ENCODE measurements around the gene APELA. TPM values are rescaled to one million over a fixed set of nuclear protein-coding genes. Genes with fewer than 3 reads are reported as not detected.

APELA gene, protein sequence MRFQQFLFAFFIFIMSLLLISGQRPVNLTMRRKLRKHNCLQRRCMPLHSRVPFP
- polyA plus RNA-seq (2012; ENCODE audit: insufficient read depth, insufficient read length), result not detected

DNA sequence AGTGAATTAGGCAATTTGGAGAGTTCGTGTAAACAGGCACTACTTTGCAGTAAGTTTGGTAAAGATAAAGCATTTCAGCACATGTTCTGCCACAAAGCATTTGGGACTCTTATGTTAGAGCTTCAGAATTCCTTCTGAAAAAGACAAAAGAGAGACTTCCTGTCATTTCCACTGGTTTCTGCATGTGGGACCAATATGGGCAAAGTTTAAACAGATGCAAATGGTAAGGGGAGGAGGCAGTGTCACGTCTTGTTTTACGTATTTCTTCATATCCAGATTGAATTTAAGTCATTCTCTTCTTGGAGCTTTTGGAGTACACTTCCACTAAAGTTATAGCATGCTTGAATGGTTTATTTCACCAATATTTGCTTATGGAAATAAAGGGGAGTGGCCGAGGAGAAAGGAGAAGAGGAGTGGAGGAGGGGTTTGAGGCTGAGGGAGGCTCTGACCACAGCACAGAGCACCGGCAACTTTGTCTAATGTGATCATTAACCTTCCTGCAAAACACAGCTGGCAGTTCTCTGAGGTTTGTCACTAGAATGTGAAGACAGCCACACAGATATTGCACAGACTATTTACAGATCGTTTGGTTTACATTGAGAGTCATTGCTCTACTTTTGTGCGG lies at the start of gene APELA:
Gene APELA, plus strand, starts transcription at position 479 of the 625 bp plus-strand sequence. CDS start 154 bp downstream, outside the sequence.
- DNase-seq (ENCODE audit: low read depth, low spot score), result no peak
- H3K4me3 ChIP-seq (ENCODE audit: low read length), result no peak within 1 kb of the TSS

DNA sequence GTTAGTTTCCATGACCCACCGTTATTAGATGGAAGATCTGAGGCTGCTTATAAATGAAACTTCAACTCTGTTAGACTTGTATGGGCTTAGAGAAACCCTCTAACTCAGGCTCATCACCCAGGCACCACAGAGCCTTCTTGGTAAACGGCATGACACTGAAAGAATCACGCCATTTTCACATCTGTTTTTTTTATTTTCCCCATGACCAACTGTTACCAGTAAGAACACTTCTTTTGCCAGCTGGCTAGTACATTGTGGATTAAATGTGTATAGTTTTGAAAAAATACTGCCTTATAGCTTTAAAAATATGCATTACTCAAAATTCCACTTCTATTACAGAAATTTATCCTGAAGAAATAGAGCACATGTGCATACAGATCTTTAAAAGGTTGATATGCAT lies 48.0 kb upstream of the APELA start:
- no peak overlapping the region for H3K4me3 ChIP-seq (ENCODE audit: low read length)
- no peak for DNase-seq (ENCODE audit: low read depth, low spot score)

DNA sequence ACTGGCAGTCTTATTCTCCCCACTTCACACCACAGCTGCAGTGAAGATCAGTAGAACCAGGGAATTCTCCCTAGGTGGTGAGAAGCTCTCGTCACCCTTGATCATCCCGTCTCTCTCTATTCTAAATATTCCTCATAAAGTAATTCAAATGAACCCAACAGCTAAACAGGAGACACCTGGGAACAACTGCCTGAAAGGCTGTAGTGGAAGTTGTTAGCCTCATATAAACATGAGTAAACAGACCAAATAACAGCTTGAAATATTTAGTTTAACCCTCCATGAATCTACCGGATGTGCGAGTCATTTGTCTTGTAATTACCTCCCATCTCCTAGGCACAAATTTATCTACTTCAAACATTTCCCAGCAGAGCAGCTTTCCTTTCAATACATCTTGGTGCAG lies 30.4 kb upstream of the APELA start:
- no peak for DNase-seq (ENCODE audit: low read depth, low spot score)
- no peak overlapping the region for H3K4me3 ChIP-seq (ENCODE audit: low read length)

DNA sequence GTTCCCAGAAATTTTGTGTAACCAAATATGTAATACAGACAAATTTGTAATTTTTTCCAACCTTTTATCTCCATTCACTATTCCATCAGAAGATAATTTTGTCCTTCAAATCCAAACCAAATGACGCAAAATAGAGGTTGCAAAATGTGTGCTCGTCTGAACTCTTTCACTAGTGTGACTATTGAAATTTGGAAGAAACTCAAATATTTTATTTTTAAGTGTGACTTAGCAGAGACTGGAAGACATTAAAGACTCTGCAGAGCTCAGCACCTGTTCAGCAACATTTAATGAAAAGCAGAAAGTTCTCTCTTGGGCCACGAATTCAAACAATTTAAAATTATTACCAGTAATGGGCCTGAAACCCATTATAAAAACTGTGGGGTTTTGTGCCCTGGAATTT lies 30.0 kb upstream of the APELA start:
- H3K4me3 ChIP-seq (ENCODE audit: low read length), result no peak overlapping the region
- no peak for DNase-seq (ENCODE audit: low read depth, low spot score)

DNA sequence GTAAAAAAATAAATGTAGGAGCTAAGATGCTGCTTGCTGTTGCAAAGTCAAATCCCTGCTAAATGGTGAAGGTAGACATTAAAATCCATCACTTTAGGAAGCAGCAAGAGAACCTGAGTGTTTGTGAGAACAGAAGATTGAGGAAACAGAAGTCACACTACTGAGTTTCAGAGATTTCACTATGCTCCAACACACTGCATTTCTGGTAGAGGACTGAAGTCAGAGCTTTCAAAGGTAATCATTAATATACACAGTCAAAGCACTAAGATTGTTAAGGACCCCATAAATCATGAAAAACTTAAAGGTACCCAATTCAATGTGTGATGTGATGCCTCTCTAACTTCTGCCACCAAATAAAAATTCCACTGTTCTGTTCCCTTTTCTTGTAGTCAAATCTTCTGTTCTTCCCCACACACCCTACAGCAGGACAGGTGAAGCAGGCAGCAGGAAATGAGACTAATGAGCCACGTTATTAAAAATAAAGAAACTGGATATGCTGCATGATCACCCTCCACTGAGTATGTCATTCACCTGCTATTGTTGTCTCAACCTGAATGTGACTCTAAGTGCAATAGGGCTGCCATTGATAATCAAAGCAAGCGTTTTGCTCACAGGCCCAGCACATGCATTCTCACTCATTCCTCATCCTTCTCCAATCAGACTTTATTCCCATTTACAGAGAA lies 28.9 kb upstream of the APELA start:
- no peak overlapping the region for H3K4me3 ChIP-seq (ENCODE audit: low read length)

DNA sequence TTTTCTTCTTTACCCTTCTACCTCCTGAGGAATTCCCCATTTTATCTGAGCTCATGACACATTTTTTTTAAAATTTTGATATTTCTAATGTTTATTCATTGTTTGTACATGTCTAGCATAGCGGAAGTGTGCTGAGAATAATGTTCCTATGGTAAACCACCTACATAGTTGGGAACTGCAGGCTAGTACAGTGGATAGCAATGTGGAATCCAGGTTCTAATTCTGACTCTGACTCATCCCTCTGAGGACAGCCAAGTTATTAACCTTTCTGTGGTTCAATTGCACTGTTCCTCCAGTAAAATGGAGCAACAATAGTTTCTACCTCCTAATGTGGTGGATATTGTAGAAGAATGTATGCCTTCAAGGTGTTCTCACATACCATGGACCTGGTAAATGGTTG lies 20.6 kb upstream of the APELA start:
- no peak overlapping the region for H3K4me3 ChIP-seq (ENCODE audit: low read length)
- no peak for DNase-seq (ENCODE audit: low read depth, low spot score)

More for the DNA sequence above, 28.9 kb upstream of the APELA start:
- no peak for DNase-seq (ENCODE audit: low read depth, low spot score)

DNA sequence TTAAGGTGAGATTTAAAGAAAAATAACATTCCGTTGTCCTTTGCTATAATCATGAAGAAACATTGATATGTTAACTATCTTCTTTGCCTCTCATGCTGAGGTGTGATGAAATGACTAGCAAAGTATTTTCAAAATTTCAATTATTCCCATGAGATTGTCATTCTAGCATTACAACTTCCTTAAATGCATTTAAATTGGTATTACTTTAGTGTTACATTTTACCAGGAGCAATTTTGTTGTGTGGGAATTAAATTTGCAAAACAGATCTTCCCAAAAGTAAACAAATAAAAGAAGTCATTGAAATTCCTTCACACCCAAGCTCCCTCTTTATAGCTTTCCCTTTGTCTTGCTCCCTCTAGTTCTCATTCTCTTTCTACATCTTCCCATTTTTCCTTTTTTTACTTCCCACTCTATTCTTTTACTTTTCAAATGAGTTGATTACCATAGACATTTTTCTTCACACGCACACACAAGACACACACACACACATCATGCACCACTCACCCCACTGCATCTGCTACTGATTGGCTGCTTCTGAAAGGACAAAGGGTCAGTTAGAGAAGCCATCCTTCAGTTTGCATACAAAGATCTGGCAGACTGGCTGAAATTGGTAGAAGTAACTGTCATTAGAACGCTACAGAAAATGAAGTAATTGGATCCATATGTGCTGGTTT lies 10.0 kb upstream of the APELA start:
- H3K4me3 ChIP-seq (ENCODE audit: low read length), result no peak overlapping the region
- DNase-seq (ENCODE audit: low read depth, low spot score), result no peak

DNA sequence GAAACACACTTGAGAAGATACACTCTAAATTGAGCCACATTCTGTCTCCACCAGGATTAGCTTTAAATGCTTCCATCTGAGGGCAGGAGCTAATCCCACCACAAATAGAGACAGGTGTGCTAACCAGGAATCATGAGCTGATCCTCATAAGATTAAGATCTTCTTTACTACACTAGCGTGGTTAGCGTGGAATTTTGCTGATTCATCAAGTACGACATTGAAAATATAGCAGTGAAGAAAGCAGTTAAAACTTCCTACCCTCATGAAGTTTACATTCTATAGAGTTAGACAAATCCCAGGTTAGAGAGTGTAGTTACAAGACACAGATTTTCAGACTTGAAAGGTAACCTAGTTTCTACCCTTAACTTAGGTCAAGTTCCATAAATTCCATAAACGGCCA lies 5.3 kb upstream of the APELA start:
- DNase-seq (ENCODE audit: low read depth, low spot score), result no peak
- no peak overlapping the region for H3K4me3 ChIP-seq (ENCODE audit: low read length)

DNA sequence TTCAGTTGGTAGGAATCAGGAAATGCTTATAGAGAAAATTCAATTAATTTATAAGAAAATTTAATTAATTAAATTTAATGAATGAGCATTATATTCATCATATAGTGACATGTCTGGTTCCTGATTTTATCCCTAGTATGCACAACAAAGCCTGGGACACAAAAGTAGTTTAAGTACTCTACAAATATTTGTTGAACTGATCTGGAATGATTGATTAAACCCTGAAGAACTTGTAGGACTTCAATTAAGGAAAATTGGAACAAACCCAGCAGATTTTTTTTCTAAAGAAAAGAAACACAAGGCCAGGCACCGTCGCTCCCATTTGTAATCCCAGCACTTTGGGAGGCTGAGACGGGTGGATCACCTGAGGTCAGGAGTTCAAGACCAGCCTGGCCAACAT lies 4.5 kb upstream of the APELA start:
- no peak overlapping the region for H3K4me3 ChIP-seq (ENCODE audit: low read length)
- no peak for DNase-seq (ENCODE audit: low read depth, low spot score)

DNA sequence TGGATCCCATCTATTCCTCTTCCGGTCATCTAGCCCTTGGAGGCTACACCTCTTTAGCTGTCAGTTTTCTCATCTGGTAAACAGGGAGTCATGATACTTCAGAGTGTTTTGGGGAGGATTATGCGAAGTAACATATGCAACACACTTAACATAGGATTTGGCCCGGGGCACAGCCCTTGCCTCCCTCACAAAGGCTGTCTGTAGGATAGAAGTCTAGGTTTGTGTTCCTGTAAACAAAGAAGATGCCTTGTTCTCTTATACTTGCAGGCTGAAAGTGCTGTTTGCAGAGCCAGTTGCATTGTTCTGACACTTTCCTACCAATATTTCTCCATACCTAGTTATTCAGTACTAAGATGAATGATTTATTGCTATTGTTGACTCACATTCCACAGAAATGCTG lies 2.2 kb upstream of the APELA start:
- DNase-seq (ENCODE audit: low read depth, low spot score), result no peak
- no peak overlapping the region for H3K4me3 ChIP-seq (ENCODE audit: low read length)

DNA sequence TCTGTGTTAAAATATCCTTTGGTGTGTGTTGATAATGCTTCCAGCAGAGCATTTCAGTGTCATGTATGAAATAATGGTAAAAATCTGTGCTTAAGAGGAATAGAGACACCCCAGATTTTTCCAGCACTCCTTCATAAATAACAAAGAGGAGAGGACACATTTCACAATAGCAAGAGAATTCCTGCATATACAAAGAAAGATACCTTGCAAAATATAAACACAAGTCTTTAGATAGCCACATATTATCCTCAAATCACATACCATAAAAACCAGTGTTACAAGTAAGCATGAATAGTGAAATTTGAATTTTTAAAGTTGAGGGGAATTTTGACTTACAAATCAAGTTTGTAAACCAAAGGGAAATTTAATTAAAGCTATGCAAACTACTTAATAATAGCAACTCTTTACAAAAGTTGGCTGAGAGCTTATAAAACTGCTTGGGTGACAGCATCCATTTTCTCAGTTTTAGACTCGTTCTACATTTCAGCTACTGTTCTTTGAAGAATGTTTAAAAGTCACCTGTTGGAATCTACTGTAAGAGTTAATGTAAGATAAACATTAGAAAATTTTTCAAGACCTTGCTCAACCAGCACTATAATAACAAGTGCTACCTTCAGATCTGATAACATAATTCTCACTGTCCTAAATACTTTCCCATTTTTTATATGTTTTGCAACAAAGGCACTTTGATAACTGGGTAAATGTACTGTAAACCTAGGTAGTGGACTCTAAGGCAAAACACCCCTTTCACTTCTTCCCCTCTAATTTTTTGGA lies 3.7 kb downstream of the APELA start:
- H3K4me3 ChIP-seq (ENCODE audit: low read length), result no peak overlapping the region
- DNase-seq (ENCODE audit: low read depth, low spot score), result no peak

DNA sequence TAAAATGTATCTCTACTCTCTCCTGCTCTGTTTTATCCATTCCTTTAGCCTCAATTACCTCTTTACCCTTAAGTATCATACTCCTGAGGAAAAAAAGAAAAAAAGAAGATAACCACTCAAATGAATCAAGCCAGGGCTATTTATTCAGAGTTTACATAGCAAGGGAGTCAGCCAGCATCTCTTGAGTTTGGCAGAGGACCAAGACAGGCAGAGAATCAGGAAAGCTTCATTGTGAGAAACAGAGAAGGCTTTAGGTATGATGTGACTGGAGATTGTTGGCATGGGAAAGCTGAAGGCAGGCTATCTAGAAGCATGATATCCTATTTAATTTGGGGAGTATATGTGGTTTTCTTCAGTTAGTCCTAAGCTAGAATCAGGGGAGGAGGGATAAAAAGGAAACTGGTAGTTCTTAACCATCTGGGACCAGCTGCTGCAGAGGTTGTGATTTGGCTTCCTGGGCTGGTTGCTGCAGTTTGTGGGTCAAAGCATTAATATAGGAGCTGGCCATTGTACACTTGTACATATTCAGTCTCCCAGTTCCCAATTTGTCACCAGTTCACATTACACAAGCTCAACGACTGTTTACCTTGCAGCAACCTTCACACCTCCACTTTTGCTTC lies 11.2 kb downstream of the APELA start:
- no peak overlapping the region for H3K4me3 ChIP-seq (ENCODE audit: low read length)
- no peak for DNase-seq (ENCODE audit: low read depth, low spot score)

DNA sequence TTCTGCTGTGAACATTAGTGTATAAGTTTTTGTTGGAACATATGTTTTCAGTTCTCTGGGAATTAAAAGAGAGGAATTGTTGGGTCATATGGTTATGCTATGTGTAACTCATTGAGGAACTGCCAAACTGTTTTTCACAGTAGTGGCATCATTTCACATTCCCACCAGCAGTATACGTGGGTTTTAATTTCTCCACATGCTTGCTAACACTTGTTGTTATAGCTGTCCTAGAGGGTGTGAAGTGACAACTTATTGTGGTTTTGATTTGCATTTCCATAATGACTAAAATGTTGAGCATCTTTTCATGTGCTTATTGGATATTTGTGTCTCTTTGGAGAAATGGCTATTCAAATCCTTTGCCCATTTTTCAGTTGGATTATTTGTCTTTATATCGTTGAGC lies 13.7 kb downstream of the APELA start:
- H3K4me3 ChIP-seq (ENCODE audit: low read length), result no peak overlapping the region
- no peak for DNase-seq (ENCODE audit: low read depth, low spot score)

DNA sequence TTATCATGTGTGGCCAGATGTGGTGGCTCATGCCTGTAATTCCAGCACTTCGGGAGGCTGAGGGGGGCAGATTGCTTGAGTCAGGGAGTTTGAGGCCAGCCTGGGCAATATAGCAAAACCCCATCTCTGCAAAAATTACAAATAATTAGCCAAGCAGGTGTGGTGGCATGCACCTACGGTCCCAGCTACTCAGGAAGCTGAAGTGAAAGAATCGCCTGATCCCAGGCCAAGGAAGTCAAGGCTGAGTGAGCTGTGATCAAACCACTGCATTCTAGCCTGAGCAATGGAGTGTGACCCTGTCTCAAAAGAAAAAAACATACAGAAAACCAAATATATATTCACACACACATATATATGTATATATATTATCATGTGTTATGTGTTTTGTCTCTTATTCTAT lies 15.0 kb downstream of the APELA start:
- no peak overlapping the region for H3K4me3 ChIP-seq (ENCODE audit: low read length)
- DNase-seq (ENCODE audit: low read depth, low spot score), result no peak

DNA sequence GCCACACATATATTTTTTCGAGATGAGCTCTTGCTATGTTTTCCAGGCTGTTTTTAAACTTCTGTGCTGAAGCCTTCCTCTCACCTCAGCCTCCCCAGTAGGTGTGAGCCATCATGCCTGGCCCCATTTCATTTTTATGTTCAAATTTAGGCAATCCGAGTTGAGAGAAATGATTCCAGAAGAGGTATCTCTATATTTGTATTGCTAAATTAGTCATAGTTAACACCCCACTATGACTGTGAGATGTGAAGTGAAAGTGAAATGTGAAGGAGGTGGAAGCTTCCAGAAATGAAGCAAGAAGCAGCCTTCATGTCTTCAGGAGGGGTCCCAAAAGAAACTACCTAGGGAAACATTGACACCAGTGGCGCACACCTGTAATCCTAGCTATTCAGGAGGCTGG lies 17.7 kb downstream of the APELA start:
- no peak for DNase-seq (ENCODE audit: low read depth, low spot score)

DNA sequence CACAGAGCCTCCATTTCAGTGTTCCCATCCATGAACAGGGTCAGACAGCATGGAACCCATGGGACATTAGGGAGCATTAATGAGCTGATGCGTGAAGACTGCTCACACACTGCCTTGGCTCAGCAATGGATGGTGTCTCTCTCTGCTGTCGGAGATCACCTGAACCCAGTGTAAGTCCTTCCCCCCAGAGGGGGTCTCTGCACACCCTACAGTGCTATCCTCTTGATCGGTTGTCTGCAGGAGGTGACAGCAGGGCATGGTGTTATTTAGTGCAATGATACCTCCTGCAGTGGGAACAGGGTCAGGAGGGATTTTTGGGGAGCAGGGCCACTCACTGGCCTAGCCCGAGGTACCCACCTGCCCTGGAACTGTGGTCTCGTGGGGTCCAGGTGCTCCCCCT lies 25.6 kb downstream of the APELA start:
- no peak for DNase-seq (ENCODE audit: low read depth, low spot score)
- no peak overlapping the region for H3K4me3 ChIP-seq (ENCODE audit: low read length)

More for the DNA sequence above, 17.7 kb downstream of the APELA start:
- H3K4me3 ChIP-seq (ENCODE audit: low read length), result no peak overlapping the region

DNA sequence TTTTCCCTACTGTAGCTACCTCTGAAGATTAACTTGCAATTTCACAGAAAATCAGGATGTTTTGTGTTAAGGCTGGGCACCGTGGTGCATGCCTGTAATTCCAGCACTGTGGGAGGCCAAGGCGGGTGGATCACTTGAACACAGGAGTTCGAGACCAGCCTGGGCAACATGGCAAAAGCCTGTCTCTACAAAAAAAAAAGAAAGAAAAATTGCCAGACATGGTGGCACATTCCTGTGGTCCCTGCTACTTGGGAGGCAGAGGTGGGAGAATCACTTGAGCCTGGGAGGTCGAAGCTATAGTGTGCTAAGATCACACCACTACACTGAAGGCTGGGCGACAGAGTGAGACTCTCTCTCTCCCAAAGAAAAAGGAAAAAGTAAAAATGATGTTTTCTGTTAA lies 27.4 kb downstream of the APELA start:
- no peak for DNase-seq (ENCODE audit: low read depth, low spot score)
- H3K4me3 ChIP-seq (ENCODE audit: low read length), result no peak overlapping the region

DNA sequence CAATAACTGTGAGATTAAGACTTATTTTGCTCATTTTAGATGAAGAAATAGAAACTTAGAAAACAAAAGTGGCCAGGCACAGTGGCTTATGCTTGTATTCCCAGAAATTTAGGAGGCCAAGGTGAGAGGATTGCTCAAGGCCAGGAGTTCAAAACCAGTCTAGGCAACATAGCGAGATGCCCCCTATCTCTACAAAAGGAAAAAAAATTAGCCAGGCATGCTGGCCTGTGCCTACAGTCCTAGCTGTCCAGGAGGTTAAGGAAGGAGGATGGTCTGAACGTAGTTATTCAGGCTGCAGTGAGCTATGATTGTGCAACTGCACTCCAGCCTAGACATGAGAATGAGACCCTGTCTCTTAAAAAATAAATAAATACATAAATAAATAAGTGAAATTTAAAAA lies 28.0 kb downstream of the APELA start:
- DNase-seq (ENCODE audit: low read depth, low spot score), result no peak
- H3K4me3 ChIP-seq (ENCODE audit: low read length), result no peak overlapping the region

DNA sequence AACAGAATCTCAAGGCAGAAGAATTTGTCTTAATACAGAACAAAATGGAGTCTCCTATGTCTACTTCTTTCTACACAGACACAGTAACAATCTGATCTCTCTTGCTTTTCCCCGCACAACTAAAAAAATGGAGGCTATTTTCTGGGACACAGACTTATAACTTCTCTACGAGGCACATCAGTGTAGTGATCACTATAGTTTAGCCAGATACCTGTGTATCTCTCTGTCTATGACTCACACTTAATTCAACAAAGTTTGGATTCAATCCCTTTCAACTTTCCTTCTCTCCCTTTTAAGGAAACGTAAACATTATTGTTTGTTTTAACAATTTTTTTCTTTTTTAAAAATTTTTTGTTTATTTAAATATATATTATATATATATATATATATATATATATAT lies 29.4 kb downstream of the APELA start:
- no peak for DNase-seq (ENCODE audit: low read depth, low spot score)

More for the DNA sequence above, 29.4 kb downstream of the APELA start:
- H3K4me3 ChIP-seq (ENCODE audit: low read length), result no peak overlapping the region
